Endothelial cell of umbilical vein (primary cell): ENCODE data around the gene TNFRSF4. TPM values are rescaled to one million over a fixed set of nuclear protein-coding genes. Genes with fewer than 3 reads are reported as not detected.

Experiments used
- BruUV-seq: library from RNA; stranded (reverse); fragments of 400-500 nt; replicated peaks from 2 replicates; lab custom pipeline; 2021; lab: Mats Ljungman, UMichigan
- CTCF ChIA-PET: fragments of 300-600, 350-600 bp; sonication (Branson Sonifier 250); formaldehyde crosslinking; loops from one replicate; lab custom pipeline; 2021; ENCODE audit warnings: antibody characterized with exemption, inconsistent platforms; lab: Charles Lee
- POLR2A ChIA-PET: fragments of 300-600, 350-600 bp; sonication (Branson Sonifier 250); formaldehyde crosslinking; loops from one replicate; lab custom pipeline; 2021; ENCODE audit warnings: antibody characterized with exemption, inconsistent platforms; lab: Charles Lee
- DNase-seq: peaks from one replicate; pipeline ENCODE4 v3.0.0-alpha.2; 2011; ENCODE audit warnings: low read depth, low spot score
- FAIRE-seq: peaks from 2 replicates; lab custom pipeline; 2011; peaks lifted over from hg19 to GRCh38; lab: Jason Lieb, UNC
- H2AFZ ChIP-seq: 2 replicates; pipeline ENCODE4 v1.6.0; 2012; ENCODE audit warnings: low read depth, low read length, control low read depth, inconsistent platforms
- H3K27ac ChIP-seq: 2 replicates; pipeline ENCODE4 v1.5.1; 2011; ENCODE audit warnings: low read depth, mild to moderate bottlenecking, control low read depth, low read length, moderate library complexity; ENCODE audit not compliant: insufficient read depth
- H3K27me3 ChIP-seq, 2 experiments: 2 replicates each; pipeline versions ENCODE4 v1.6.0 to v1.6.1; 2011; ENCODE audit warnings: low read length in 2 of 2, mixed read lengths in 1 of 2; ENCODE audit not compliant: control insufficient read depth in 2 of 2, insufficient read depth in 2 of 2
- H3K36me3 ChIP-seq, 2 experiments: 2 replicates in 1 of 2; 3 replicates in 1 of 2; pipeline ENCODE4 v1.5.1; 2011; ENCODE audit warnings: low read length in 2 of 2, mild to moderate bottlenecking in 1 of 2, moderate library complexity in 1 of 2; ENCODE audit not compliant: control insufficient read depth in 2 of 2, insufficient read depth in 2 of 2; ENCODE audit errors: extremely low read depth in 1 of 2
- H3K4me1 ChIP-seq: 3 replicates; pipeline ENCODE4 v1.5.1; 2011; ENCODE audit warnings: mild to moderate bottlenecking, low read length; ENCODE audit not compliant: control insufficient read depth, insufficient read depth; ENCODE audit errors: extremely low read depth
- H3K4me2 ChIP-seq: 2 replicates; pipeline ENCODE4 v1.6.1; 2011; ENCODE audit warnings: low read length, control low read depth, mixed read lengths; ENCODE audit not compliant: insufficient read depth
- H3K4me3 ChIP-seq, 3 experiments: fragments of 200-600 bp in 1 of 3; sonication (generic), shearing (Covaris generic) in 1 of 3; replicated peaks in 1 of 3; 2 replicates each; pipeline ENCODE4 v1.5.1; 2011 to 2016; ENCODE audit warnings: control low read depth in 3 of 3, low read length in 3 of 3, mild to moderate bottlenecking in 2 of 3, inconsistent platforms in 1 of 3, low read depth in 1 of 3, moderate library complexity in 1 of 3; ENCODE audit not compliant: insufficient read depth in 1 of 3
- H3K79me2 ChIP-seq: 2 replicates; pipeline ENCODE4 v1.6.0; 2012; ENCODE audit warnings: low read length, inconsistent platforms; ENCODE audit not compliant: control insufficient read depth, insufficient read depth
- H3K9ac ChIP-seq: replicated peaks from 2 replicates; pipeline ENCODE3; 2011; ENCODE audit warnings: low read length, control low read depth; ENCODE audit not compliant: insufficient read depth; ENCODE audit errors: extremely low read depth
- H3K9me1 ChIP-seq: replicated peaks from 3 replicates; pipeline ENCODE4 v1.6.0; 2011; ENCODE audit warnings: mild to moderate bottlenecking, low read length; ENCODE audit not compliant: control insufficient read depth, insufficient read depth; ENCODE audit errors: extremely low read depth
- H3K9me3 ChIP-seq: replicated peaks from 2 replicates; pipeline ENCODE4 v1.5.1; 2012; ENCODE audit warnings: low read length, inconsistent platforms; ENCODE audit not compliant: control insufficient read depth, insufficient read depth
- H4K20me1 ChIP-seq: replicated peaks from 2 replicates; pipeline ENCODE3; 2011; ENCODE audit warnings: mild to moderate bottlenecking, low read length; ENCODE audit not compliant: control insufficient read depth, insufficient read depth; ENCODE audit errors: extremely low read depth
- EZH2 ChIP-seq: IDR thresholded peaks from 2 replicates; pipeline ENCODE4 v1.6.1; 2012; ENCODE audit warnings: borderline replicate concordance, low read depth, mild to moderate bottlenecking, moderate library complexity, low read length, inconsistent platforms; ENCODE audit not compliant: severe bottlenecking
- FOS ChIP-seq: IDR thresholded peaks from 2 replicates; pipeline ENCODE4 v1.6.1; 2011; ENCODE audit warnings: mild to moderate bottlenecking, low read length, moderate library complexity, borderline replicate concordance; ENCODE audit not compliant: insufficient read depth
- GATA2 ChIP-seq: IDR thresholded peaks from 2 replicates; pipeline ENCODE4 v1.7.0; 2011; ENCODE audit warnings: low read depth, mild to moderate bottlenecking, moderate library complexity, mixed read lengths, low read length; ENCODE audit not compliant: insufficient read length, insufficient read depth
- JUN ChIP-seq: IDR thresholded peaks from 2 replicates; pipeline ENCODE4 v1.6.1; 2011; ENCODE audit warnings: borderline replicate concordance, low read depth; ENCODE audit not compliant: insufficient read length, insufficient read depth
- MAX ChIP-seq: IDR thresholded peaks from 2 replicates; pipeline ENCODE4 v1.6.1; 2011; ENCODE audit not compliant: insufficient read depth, insufficient read length
- MYC ChIP-seq: IDR thresholded peaks from one replicate; pipeline ENCODE4 v1.6.1; 2011; ENCODE audit warnings: mild to moderate bottlenecking, low read depth, low read length
- POLR2A ChIP-seq: IDR thresholded peaks from 2 replicates; pipeline ENCODE4 v1.6.1; 2012; ENCODE audit warnings: low read depth, mild to moderate bottlenecking, control low read depth, low read length
- POLR2AphosphoS5 ChIP-seq: IDR thresholded peaks from 2 replicates; pipeline ENCODE4 v1.6.1; 2012; ENCODE audit warnings: low read depth, mild to moderate bottlenecking, control low read depth, low read length, moderate library complexity; ENCODE audit not compliant: insufficient read depth
- dilution Hi-C: fragments of 300-500 bp; cut with MboI; formaldehyde crosslinking; loops from one replicate; pipeline ENCODE4 v1.15.0; 2019; ENCODE audit warnings: low sequenced_read_pairs; ENCODE audit not compliant: extremely low pct_ligation_motif_present
- intact Hi-C: fragments of 100-400 bp; cut with micrococcal nuclease; formaldehyde crosslinking; loops from one replicate; pipeline ENCODE4 v1.10.0; 2022
- polyA plus RNA-seq, 4 experiments: library from polyadenylated mRNA; depleted of rRNA in 3 of 4; stranded (reverse) in 3 of 4; unstranded in 1 of 4; fragments of >200 nt; gene quantifications; 2 replicates each; pipeline versions ENCODE4 v1.2.1 to v1.2.3, GENCODE V29; 2011 to 2012; ENCODE audit warnings: missing spikeins in 1 of 4
- total RNA-seq: library from RNA; stranded (reverse); gene quantifications from 2 replicates; pipeline ENCODE4 v1.2.3, GENCODE V29; 2021
- TF ChIP-seq, protein P1 (sequence below), 2 donors: IDR thresholded peaks; 1 replicate in 1 of 2; 2 replicates in 1 of 2; pipeline ENCODE4 v1.5.1; 2011; ENCODE audit warnings: low read length in 2 of 2, mild to moderate bottlenecking in 2 of 2, moderate library complexity in 2 of 2, control low read depth in 1 of 2, inconsistent platforms in 1 of 2, low read depth in 1 of 2; ENCODE audit not compliant: insufficient read depth in 1 of 2; ENCODE audit errors: extremely low read depth in 1 of 2

Gene TNFRSF4
- total and polyA plus RNA-seq, 2 donors (not counting 3 experiments of a cell fraction or from before 2014, with no cell fraction given), result 0.55 to 1.5 TPM

DNA sequence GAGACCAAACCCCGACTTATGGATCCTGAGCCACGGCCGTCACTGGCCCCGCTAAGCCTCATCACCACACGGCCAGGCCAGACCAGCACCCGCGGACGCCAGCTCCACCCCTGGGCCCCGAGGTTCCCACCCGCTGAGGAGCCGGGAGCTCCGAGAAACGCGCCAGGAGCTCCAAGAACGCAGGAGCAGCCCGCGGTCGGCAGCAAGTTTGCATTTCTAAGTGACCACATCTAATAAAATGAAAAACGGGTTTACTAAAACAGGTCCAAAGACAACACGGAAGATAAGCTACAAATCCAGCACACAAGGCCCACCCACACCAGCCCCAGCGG lies 40.7 kb upstream of the TNFRSF4 start:
- no peaks in the 10 kb centered on the region for H3K9me1 ChIP-seq
- TF ChIP-seq, protein P1, sequence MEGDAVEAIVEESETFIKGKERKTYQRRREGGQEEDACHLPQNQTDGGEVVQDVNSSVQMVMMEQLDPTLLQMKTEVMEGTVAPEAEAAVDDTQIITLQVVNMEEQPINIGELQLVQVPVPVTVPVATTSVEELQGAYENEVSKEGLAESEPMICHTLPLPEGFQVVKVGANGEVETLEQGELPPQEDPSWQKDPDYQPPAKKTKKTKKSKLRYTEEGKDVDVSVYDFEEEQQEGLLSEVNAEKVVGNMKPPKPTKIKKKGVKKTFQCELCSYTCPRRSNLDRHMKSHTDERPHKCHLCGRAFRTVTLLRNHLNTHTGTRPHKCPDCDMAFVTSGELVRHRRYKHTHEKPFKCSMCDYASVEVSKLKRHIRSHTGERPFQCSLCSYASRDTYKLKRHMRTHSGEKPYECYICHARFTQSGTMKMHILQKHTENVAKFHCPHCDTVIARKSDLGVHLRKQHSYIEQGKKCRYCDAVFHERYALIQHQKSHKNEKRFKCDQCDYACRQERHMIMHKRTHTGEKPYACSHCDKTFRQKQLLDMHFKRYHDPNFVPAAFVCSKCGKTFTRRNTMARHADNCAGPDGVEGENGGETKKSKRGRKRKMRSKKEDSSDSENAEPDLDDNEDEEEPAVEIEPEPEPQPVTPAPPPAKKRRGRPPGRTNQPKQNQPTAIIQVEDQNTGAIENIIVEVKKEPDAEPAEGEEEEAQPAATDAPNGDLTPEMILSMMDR (IDR thresholded peaks at IDR 0.05; ENCODE audit: extremely low read depth in 1 of 2, insufficient read depth in 1 of 2, low read depth in 1 of 2, low read length in 2 of 2), result no peak
- TF ChIP-seq EZH2 (no peak), JUN (no peak), FOS (no peak), MAX (no peak), GATA2 (no peak), POLR2A (no peak), MYC (no peak), POLR2AphosphoS5 (no peak)
- no peaks in the 10 kb centered on the region for H3K27me3 ChIP-seq
- intact Hi-C loops, result no loop called here
- H3K36me3 ChIP-seq, result peaks cover 0 to 24% of the 10 kb centered on the region in 2 experiments
- H3K4me3 ChIP-seq, result no peak overlapping the region
- no peak overlapping the region for H3K4me2 ChIP-seq
- POLR2A ChIA-PET, result no interaction called here
- FAIRE-seq, result no peak
- BruUV-seq, result no TSS peak
- no peaks in the 10 kb centered on the region for H3K4me1 ChIP-seq
- H3K9ac ChIP-seq, result no peak overlapping the region
- no peaks in the 10 kb centered on the region for H3K79me2 ChIP-seq
- no peak overlapping the region for H3K27ac ChIP-seq
- CTCF ChIA-PET, result no interaction called here
- H2AFZ ChIP-seq, result no peak overlapping the region
- no peaks in the 10 kb centered on the region for H3K9me3 ChIP-seq
- dilution Hi-C loops, result no loop called here
- no peak for DNase-seq
- H4K20me1 ChIP-seq, result no peaks in the 10 kb centered on the region
